ENCODE measurements around the gene SLC25A43. TPM values are rescaled to one million over a fixed set of nuclear protein-coding genes. Genes with fewer than 3 reads are reported as not detected.
A peak's percentile ranks its signal among the peaks of the same experiment; 100 is the strongest.

The SLC25A43 gene
- polyA plus RNA-seq, 2 of the 4 experiments (the other 2 are of a cell fraction), result 27.4 to 31.2 TPM

- TF ChIP-seq CBX2 (IDR thresholded peaks at IDR 0.05; ENCODE audit: borderline replicate concordance, low read depth), result no peak
These were observed 67.8 kb downstream of the SLC25A43 start (continued) for GRCh38 chrX:119466970-119467369.

- CTCF ChIA-PET, result interaction anchor here (0.9 to 5.0 kb wide), 3 partner anchors 11 to 45 kb away, joined by 6 to 34 read pairs (median 10); no protein-coding TSS in a partner anchor
- WGBS (ENCODE audit: missing lambda C conversion rate), result 92% methylated on average over 6 of the region's 6 CpGs
These were observed 68.3 kb downstream of the SLC25A43 start for GRCh38 chrX:119467433-119467832.

GRCh38 chrX:119467842-119468550, 68.9 kb downstream of the SLC25A43 start, which contains the start of gene SLC25A5:
Gene SLC25A5 (plus strand): TSS chrX:119468444. CDS start chrX:119468516, 72 bp downstream.
- ATAC-seq, result peak; percentile 95 to 97
- POLR2A ChIA-PET, result interaction anchor here (0.6 to 2.0 kb wide), 25 partner anchors 9 to 900 kb away, joined by 3 to 28 read pairs (median 4); partner anchors contain the start of genes AKAP14, NKRF, RPL39 and UBE2A
- peak within 1 kb of the TSS; percentile 98 for H3K4me3 ChIP-seq
- no peaks in the 10 kb centered on the region for H3K9me3 ChIP-seq
- DNase-seq (ENCODE audit: low read depth in 1 of 2, low spot score in 1 of 2), result peak; percentile 60 to 88
- peak within 1 kb of the TSS; percentile 97 for H3K4me2 ChIP-seq
- CTCF ChIA-PET, result interaction anchor here (0.9 to 5.0 kb wide), 5 partner anchors 9 to 44 kb away, joined by 4 to 34 read pairs (median 27); no protein-coding TSS in a partner anchor
- no peak for FAIRE-seq
- H3K27ac ChIP-seq, result peak within 1 kb of the TSS; percentile 97 to 98
- H3K4me1 ChIP-seq, result peaks cover 17% of the 10 kb centered on the region
- 18% methylated on average over 12 of the region's 46 CpGs for WGBS (ENCODE audit: missing lambda C conversion rate)
- no peak for TF ChIP-seq CHD4 (IDR thresholded peaks at IDR 0.05; ENCODE audit: borderline replicate concordance)
- TF ChIP-seq ZFP36 (IDR thresholded peaks at IDR 0.05; ENCODE audit: borderline replicate concordance, partially characterized antibody), result no peak
- TF ChIP-seq JUN (IDR thresholded peaks at IDR 0.05), result peak; percentile 76 to 91; a peak in 4 of 5 replicates
- no peak for TF ChIP-seq CBX2 (IDR thresholded peaks at IDR 0.05; ENCODE audit: borderline replicate concordance, low read depth)
- TF ChIP-seq GATA3 (IDR thresholded peaks at IDR 0.05; ENCODE audit: borderline replicate concordance), result no peak
- TF ChIP-seq SREBF2 (IDR thresholded peaks at IDR 0.05), result no peak
- no peak for TF ChIP-seq KDM5A (IDR thresholded peaks at IDR 0.05)
- no peak for TF ChIP-seq MAFK (IDR thresholded peaks at IDR 0.05; ENCODE audit: partially characterized antibody)
- TF ChIP-seq E2F6 (IDR thresholded peaks at IDR 0.05; ENCODE audit: borderline replicate concordance, low read depth), result peak; percentile 97
- no peak for TF ChIP-seq ZC3H11A (IDR thresholded peaks at IDR 0.05)
- no peak for TF ChIP-seq MAZ (IDR thresholded peaks at IDR 0.05; ENCODE audit: borderline replicate concordance, low read depth, low read length)
- no peak for TF ChIP-seq HMGXB4 (CRISPR knock-in tag; IDR thresholded peaks at IDR 0.05; ENCODE audit: borderline replicate concordance)
- TF ChIP-seq BHLHE40 (IDR thresholded peaks at IDR 0.05; ENCODE audit: low read depth, low read length), result peak; percentile 62
- peak; percentile 59; the same call in 1 of the 2 replicates for TF ChIP-seq MAX (IDR thresholded peaks at IDR 0.05)
- no peak for TF ChIP-seq ZSCAN20 (CRISPR knock-in tag; IDR thresholded peaks at IDR 0.05)
- no peak for TF ChIP-seq NR3C1 (IDR thresholded peaks at IDR 0.05)
- TF ChIP-seq ESRRA (IDR thresholded peaks at IDR 0.05; ENCODE audit: borderline replicate concordance, low read length), result 0 out of 2 replicates have a peak, but pooled peaks have one; percentile 39
- peak; percentile 90; the same call in 2 of the 3 replicates for TF ChIP-seq BCL3 (IDR thresholded peaks at IDR 0.05)
- TF ChIP-seq RARB (CRISPR knock-in tag; IDR thresholded peaks at IDR 0.05), result no peak
- TF ChIP-seq EP300 (IDR thresholded peaks at IDR 0.05), result no peak
- no peak for TF ChIP-seq HOXB5 (CRISPR knock-in tag; IDR thresholded peaks at IDR 0.05)
- no peak for TF ChIP-seq HEYL (CRISPR knock-in tag; IDR thresholded peaks at IDR 0.05)
- no peak for TF ChIP-seq RCOR1 (IDR thresholded peaks at IDR 0.05; ENCODE audit: low read depth, low read length)
- peak; percentile 43; the same call in 1 of the 2 replicates for TF ChIP-seq USF2 (IDR thresholded peaks at IDR 0.05)

More at GRCh38 chrX:119467433-119467832, 68.3 kb downstream of the SLC25A43 start:
- ATAC-seq, result no peak
- H3K4me3 ChIP-seq, result peak overlapping the region; percentile 98
- peak overlapping the region; percentile 71 for H3K4me2 ChIP-seq
- POLR2A ChIA-PET, result interaction anchor here (0.7 to 2.0 kb wide), 5 partner anchors 11 to 138 kb away, joined by 3 to 28 read pairs (median 6); partner anchors contain the start of genes NKRF and UBE2A
- FAIRE-seq, result no peak
- DNase-seq (ENCODE audit: low read depth in 1 of 2, low spot score in 1 of 2), result no peak
- H3K27ac ChIP-seq, result peak overlapping the region; percentile 40 to 98; a peak in 4 of 6 replicates
- TF ChIP-seq MAZ (IDR thresholded peaks at IDR 0.05; ENCODE audit: borderline replicate concordance, low read depth, low read length) (no peak), MAX (IDR thresholded peaks at IDR 0.05) (no peak), ZC3H11A (IDR thresholded peaks at IDR 0.05) (no peak)
- no peaks in the 10 kb centered on the region for H3K9me3 ChIP-seq
- peaks cover 17% of the 10 kb centered on the region for H3K4me1 ChIP-seq
